HepG2 (cell line): ENCODE results near the gene PVR. TPM values are rescaled to one million over a fixed set of nuclear protein-coding genes. Genes with fewer than 3 reads are reported as not detected.
A peak's percentile ranks its signal among the peaks of the same experiment; 100 is the strongest.

Experiments used
- AGO1 ChIP-seq: fragments of 200-400 bp; formaldehyde crosslinking; IDR thresholded peaks from 2 replicates; pipeline ENCODE4 v1.6.1; 2017; ENCODE audit warnings: mild to moderate bottlenecking, low read depth, low read length, moderate library complexity; ENCODE audit not compliant: poor library complexity, severe bottlenecking
- HIVEP1 ChIP-seq: sonication (generic); formaldehyde crosslinking; IDR thresholded peaks from 2 replicates; pipeline ENCODE4 v1.4.0; 2020; ENCODE audit warnings: mild to moderate bottlenecking, missing genetic modification reagents
- HOXD1 ChIP-seq: sonication (generic); formaldehyde crosslinking; IDR thresholded peaks from 2 replicates; pipeline ENCODE4 v1.5.0; 2020; ENCODE audit warnings: missing genetic modification reagents
- MAF1 ChIP-seq: sonication (generic); formaldehyde crosslinking; IDR thresholded peaks from 2 replicates; pipeline ENCODE4 v1.5.0; 2020; ENCODE audit warnings: missing genetic modification reagents, borderline replicate concordance
- NFIC ChIP-seq: IDR thresholded peaks from 2 replicates; pipeline ENCODE4 v1.6.1; 2012; ENCODE audit warnings: mild to moderate bottlenecking, low read length, inconsistent platforms
- PATZ1 ChIP-seq: sonication (generic); formaldehyde crosslinking; IDR thresholded peaks from 2 replicates; pipeline ENCODE4 v1.4.0; 2020; ENCODE audit warnings: missing genetic modification reagents
- POLR2G ChIP-seq: fragments of 200-400 bp; formaldehyde crosslinking; IDR thresholded peaks from 2 replicates; pipeline ENCODE4 v1.6.1; 2018; ENCODE audit warnings: mild to moderate bottlenecking, low read depth, low read length, moderate library complexity
- RFXAP ChIP-seq: sonication (generic); formaldehyde crosslinking; IDR thresholded peaks from 2 replicates; pipeline ENCODE4 v1.4.0; 2020; ENCODE audit warnings: missing genetic modification reagents, borderline replicate concordance
- SMAD1 ChIP-seq: sonication (generic); formaldehyde crosslinking; IDR thresholded peaks from 2 replicates; pipeline ENCODE4 v1.4.0; 2020; ENCODE audit warnings: missing genetic modification reagents, low read depth, mild to moderate bottlenecking, borderline replicate concordance
- SP140L ChIP-seq: sonication (generic); formaldehyde crosslinking; IDR thresholded peaks from 2 replicates; pipeline ENCODE4 v1.4.0; 2020; ENCODE audit warnings: missing genetic modification reagents, borderline replicate concordance
- polyA plus RNA-seq, 8 experiments: library from polyadenylated mRNA; depleted of rRNA in 3 of 8; stranded (reverse) in 7 of 8; unstranded in 1 of 8; fragments of >200 nt; fragmentation: Illumina TruSeq in 4 of 8; extraction: Trizol in 4 of 8; gene quantifications; 2 replicates each; pipeline versions ENCODE4 v1.2.1 to v1.2.3, GENCODE V29; 2011 to 2016; ENCODE audit warnings: low read depth in 4 of 8, missing spikeins in 1 of 8, mixed read lengths in 1 of 8; ENCODE audit not compliant: insufficient read depth in 1 of 8
- total RNA-seq, 5 experiments: library from RNA; depleted of rRNA; stranded (reverse); fragments of >200 nt; fragmentation: Illumina TruSeq; extraction: Trizol; gene quantifications; 2 replicates each; pipeline ENCODE4 v1.2.3, GENCODE V29; 2016; ENCODE audit warnings: low read depth in 1 of 5
- TF ChIP-seq, protein P1 (sequence below): sonication (generic); formaldehyde crosslinking; IDR thresholded peaks from 2 replicates; pipeline ENCODE4 v1.4.0; 2020; ENCODE audit warnings: missing genetic modification reagents
- TF ChIP-seq, protein P2 (sequence below), 2 experiments: sonication (generic) in 1 of 2; formaldehyde crosslinking in 1 of 2; IDR thresholded peaks; 2 replicates each; pipeline versions ENCODE4 v1.5.1 to v1.6.1; 2011 to 2020; ENCODE audit warnings: borderline replicate concordance in 1 of 2, low read depth in 1 of 2, low read length in 1 of 2, mild to moderate bottlenecking in 1 of 2, missing genetic modification reagents in 1 of 2, moderate library complexity in 1 of 2
- TF ChIP-seq, protein P3 (sequence below): sonication (generic); formaldehyde crosslinking; IDR thresholded peaks from 2 replicates; pipeline ENCODE4 v1.5.0; 2020; ENCODE audit warnings: mild to moderate bottlenecking, missing genetic modification reagents, borderline replicate concordance

The PVR gene
- total and polyA plus RNA-seq, 2 of the 13 experiments (the other 11 are each of a cell fraction or from before 2014, with no cell fraction given) = 43.4 to 46.6 TPM

DNA sequence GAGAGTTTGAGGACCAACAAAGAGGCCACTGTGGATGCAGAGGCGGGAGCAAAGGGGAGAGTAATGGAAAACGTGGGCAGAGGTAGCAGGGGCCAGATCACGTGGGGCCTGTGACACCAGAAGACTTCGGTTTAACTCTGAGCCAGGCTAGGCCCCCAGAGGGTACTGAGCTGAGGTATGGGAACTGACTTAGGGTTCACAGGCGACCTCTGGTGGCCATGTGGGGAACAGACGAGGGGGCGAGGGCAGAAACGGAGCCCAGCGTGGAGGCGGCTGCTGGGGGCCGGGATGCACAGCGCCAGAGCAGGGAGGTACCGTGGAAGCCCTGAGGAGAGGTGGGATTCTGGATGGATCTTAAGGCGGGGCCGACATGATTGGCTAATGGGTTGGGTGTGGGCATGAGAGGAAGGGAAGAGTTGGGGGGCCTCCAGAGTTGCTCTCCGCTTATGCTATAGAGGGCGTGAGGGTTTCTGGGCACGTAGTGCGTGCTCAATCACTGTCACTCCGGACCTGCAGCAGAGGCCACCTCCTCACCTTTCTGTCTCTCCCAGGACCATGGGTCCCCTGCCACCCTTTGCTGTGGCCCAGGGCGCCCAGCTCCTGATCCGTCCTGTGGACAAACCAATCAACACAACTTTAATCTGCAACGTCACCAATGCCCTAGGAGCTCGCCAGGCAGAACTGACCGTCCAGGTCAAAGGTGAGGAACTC is 13.7 kb downstream of the PVR start (continued):
- TF ChIP-seq SMAD1 (CRISPR knock-in tag) (no peak), HIVEP1 (no peak), SP140L (CRISPR knock-in tag) (no peak), MAF1 (CRISPR knock-in tag) (no peak), AGO1 (no peak), NFIC (no peak), POLR2G (peak; percentile 57), RFXAP (CRISPR knock-in tag) (no peak), PATZ1 (CRISPR knock-in tag) (peak; percentile 58; the same call in 1 of the 2 replicates), HOXD1 (CRISPR knock-in tag) (0 out of 2 replicates have a peak, but pooled peaks have one; percentile 21)
- TF ChIP-seq, protein P1, sequence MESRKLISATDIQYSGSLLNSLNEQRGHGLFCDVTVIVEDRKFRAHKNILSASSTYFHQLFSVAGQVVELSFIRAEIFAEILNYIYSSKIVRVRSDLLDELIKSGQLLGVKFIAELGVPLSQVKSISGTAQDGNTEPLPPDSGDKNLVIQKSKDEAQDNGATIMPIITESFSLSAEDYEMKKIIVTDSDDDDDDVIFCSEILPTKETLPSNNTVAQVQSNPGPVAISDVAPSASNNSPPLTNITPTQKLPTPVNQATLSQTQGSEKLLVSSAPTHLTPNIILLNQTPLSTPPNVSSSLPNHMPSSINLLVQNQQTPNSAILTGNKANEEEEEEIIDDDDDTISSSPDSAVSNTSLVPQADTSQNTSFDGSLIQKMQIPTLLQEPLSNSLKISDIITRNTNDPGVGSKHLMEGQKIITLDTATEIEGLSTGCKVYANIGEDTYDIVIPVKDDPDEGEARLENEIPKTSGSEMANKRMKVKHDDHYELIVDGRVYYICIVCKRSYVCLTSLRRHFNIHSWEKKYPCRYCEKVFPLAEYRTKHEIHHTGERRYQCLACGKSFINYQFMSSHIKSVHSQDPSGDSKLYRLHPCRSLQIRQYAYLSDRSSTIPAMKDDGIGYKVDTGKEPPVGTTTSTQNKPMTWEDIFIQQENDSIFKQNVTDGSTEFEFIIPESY (CRISPR knock-in tag) = peak; percentile 84
- TF ChIP-seq, protein P2, sequence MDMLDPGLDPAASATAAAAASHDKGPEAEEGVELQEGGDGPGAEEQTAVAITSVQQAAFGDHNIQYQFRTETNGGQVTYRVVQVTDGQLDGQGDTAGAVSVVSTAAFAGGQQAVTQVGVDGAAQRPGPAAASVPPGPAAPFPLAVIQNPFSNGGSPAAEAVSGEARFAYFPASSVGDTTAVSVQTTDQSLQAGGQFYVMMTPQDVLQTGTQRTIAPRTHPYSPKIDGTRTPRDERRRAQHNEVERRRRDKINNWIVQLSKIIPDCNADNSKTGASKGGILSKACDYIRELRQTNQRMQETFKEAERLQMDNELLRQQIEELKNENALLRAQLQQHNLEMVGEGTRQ (IDR thresholded peaks at IDR 0.05; ENCODE audit: low read depth, low read length) = peak; percentile 64; the same call in 1 of the 2 replicates
- TF ChIP-seq, protein P2 (CRISPR knock-in tag; IDR thresholded peaks at IDR 0.05; ENCODE audit: borderline replicate concordance) = no peak; the same call in 1 of the 2 replicates
- TF ChIP-seq, protein P3, sequence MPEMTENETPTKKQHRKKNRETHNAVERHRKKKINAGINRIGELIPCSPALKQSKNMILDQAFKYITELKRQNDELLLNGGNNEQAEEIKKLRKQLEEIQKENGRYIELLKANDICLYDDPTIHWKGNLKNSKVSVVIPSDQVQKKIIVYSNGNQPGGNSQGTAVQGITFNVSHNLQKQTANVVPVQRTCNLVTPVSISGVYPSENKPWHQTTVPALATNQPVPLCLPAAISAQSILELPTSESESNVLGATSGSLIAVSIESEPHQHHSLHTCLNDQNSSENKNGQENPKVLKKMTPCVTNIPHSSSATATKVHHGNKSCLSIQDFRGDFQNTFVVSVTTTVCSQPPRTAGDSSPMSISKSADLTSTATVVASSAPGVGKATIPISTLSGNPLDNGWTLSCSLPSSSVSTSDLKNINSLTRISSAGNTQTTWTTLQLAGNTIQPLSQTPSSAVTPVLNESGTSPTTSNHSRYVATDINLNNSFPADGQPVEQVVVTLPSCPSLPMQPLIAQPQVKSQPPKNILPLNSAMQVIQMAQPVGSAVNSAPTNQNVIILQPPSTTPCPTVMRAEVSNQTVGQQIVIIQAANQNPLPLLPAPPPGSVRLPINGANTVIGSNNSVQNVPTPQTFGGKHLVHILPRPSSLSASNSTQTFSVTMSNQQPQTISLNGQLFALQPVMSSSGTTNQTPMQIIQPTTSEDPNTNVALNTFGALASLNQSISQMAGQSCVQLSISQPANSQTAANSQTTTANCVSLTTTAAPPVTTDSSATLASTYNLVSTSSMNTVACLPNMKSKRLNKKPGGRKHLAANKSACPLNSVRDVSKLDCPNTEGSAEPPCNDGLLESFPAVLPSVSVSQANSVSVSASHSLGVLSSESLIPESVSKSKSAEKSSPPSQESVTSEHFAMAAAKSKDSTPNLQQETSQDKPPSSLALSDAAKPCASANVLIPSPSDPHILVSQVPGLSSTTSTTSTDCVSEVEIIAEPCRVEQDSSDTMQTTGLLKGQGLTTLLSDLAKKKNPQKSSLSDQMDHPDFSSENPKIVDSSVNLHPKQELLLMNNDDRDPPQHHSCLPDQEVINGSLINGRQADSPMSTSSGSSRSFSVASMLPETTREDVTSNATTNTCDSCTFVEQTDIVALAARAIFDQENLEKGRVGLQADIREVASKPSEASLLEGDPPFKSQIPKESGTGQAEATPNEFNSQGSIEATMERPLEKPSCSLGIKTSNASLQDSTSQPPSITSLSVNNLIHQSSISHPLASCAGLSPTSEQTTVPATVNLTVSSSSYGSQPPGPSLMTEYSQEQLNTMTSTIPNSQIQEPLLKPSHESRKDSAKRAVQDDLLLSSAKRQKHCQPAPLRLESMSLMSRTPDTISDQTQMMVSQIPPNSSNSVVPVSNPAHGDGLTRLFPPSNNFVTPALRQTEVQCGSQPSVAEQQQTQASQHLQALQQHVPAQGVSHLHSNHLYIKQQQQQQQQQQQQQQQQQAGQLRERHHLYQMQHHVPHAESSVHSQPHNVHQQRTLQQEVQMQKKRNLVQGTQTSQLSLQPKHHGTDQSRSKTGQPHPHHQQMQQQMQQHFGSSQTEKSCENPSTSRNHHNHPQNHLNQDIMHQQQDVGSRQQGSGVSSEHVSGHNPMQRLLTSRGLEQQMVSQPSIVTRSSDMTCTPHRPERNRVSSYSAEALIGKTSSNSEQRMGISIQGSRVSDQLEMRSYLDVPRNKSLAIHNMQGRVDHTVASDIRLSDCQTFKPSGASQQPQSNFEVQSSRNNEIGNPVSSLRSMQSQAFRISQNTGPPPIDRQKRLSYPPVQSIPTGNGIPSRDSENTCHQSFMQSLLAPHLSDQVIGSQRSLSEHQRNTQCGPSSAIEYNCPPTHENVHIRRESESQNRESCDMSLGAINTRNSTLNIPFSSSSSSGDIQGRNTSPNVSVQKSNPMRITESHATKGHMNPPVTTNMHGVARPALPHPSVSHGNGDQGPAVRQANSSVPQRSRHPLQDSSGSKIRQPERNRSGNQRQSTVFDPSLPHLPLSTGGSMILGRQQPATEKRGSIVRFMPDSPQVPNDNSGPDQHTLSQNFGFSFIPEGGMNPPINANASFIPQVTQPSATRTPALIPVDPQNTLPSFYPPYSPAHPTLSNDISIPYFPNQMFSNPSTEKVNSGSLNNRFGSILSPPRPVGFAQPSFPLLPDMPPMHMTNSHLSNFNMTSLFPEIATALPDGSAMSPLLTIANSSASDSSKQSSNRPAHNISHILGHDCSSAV (CRISPR knock-in tag) = no peak
